HG03342 (cell line): Measurements from ENCODE around the gene MAP3K4.
A peak's percentile ranks its signal among the peaks of the same experiment; 100 is the strongest.

ENCODE experiments used
- ATAC-seq: cut with Tn5 transposase; IDR thresholded peaks from one replicate; pipeline ENCODE4 v1.9.1; 2021; ENCODE audit warnings: mild to moderate bottlenecking, moderate library complexity; ENCODE audit not compliant: unreplicated experiment

MAP3K4 gene

DNA sequence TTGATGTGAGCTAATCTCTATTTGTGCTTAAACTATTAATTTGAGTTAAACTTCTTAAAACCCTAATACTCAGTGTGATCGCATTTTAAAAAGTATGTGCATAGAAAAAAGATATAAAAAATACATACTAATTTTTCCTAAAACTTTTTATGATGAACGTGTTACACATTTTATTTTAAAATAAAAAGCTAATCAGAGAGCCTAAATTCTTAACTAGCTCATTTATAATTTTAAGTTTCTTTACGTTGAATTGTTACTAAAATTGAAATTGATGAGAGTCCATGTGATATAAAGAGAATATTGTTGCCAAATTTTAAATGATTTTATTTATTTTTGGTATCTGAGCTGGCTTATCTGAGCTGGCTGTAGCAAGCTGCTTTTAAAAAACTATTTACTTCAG, 6.6 kb downstream of the MAP3K4 start:
- ATAC-seq: no peak

DNA sequence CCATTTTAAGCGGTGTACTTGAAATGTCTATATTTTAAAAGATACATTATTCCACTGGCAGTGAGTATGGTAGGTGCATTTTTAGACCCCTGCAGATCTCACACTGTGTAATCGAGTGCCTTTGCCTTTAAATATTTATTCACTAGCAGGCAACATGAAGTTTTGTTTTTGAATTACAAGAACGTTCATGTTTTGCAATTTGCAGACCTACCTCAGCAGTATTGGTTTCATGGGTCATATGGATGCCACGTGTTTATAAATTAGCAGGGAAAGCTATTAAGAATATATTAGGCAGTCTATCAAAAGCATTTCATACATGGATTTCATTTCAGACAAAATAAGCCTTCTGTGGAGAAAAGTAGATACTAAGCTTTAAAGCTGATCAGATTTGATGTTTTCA, 7.2 kb downstream of the MAP3K4 start:
- no peak for ATAC-seq

DNA sequence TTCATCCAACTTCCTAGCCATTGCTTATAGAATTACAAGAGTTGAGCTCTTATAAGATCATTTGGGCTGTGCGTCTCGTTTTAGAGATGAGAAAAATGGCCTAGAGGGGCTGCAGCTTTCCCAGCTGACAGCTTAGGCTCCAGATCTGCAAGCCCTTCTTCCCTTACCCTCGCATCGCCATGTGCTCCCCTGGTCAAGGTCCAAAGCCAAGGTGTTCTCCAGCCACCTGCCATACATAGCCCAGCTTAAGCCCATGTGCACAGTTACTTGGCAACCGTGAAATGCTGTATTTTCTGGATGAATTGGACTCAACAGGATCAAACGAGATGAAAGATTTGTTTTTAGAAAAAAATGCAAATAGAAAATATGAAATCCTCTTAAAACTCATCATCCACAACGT, 7.9 kb downstream of the MAP3K4 start:
- no peak for ATAC-seq

DNA sequence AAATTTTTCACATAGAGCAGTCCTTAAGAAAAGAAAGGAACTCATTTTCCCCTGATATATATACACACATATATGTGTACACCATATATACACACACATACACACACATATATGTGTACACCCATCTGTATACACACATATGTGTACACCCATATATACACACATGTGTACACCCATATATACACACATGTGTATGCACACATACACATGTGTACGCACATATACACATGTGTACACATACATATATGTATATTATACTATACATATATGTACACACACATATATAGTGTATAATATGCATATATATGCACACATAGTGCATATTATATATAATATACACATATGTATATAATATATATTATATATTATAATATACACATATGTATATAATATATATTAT, 9.1 kb downstream of the MAP3K4 start:
- ATAC-seq: no peak

DNA sequence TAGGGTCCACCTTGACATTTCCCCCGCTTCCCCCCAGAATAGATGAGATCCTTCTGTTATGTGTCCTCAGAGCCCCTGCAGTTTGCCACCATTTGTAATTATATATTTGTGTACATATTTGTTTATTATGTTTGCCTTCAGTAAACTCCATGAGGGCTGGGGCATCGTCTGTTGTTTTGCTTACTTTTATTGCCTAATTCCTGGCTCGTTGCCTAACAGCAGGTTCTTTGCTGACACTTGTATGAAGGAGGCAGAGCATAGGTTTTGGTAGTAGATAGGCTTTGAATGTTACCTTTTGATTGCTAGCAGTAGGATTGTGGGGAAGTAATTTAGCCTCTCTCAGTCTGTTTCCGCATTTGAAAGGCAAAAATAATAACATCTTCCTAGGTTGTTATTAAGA, 9.9 kb downstream of the MAP3K4 start:
- ATAC-seq: no peak

DNA sequence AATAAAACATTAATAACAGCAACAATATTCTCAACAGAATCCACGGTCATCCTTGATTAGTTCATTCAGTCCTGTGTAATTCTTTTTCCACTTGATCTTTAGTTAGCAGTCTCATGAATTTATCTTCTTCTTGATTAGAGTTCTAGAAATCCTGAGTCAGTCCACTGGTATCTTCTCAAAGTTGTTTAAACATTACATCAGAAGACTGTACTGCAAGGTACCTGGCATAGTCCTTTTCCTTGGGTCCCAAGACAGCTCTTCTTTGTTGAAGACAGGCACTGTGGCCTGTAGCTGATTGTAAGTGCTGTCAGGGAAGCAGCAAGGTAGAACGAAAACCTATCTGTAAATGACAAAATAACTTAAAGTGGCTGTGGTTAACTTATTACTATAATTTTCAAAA, 11.8 kb downstream of the MAP3K4 start:
- ATAC-seq: no peak

DNA sequence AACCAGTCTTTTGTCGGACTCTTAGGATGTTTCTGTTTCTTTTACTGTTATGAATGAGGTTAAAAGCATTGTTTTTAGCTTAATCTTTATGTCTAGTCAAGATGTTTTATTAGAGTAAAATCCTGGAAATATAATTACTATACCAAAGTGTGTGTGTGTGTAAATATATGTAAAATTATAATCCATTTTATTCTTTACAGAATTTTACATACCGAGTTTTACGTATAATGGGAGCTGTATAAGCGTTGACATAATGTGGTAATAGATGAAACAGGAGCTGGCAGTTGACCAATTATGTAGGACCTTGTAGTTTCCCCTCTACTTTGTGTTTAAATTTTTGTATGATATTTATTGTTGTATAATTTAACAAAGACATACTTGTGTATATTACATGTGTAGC, 16.7 kb downstream of the MAP3K4 start:
- no peak for ATAC-seq

DNA sequence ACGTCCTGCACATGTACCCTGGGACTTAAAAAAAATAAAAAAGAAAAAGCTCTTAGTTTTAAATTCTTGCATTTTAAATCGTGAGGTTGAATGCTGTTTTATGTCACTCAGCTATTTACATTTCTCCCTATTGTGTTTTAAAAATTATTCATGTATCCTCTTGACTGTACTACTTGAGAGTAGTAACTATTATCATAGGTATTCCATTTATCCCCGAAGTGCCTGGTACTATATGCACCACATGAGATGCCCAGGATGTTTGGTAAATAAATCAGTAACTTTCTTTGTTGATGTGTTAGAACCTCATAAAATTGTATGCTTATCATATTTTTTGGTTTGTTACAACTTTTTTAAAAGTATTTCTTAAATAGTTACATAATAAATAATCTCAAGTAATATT, 18.4 kb downstream of the MAP3K4 start:
- ATAC-seq: no peak

DNA sequence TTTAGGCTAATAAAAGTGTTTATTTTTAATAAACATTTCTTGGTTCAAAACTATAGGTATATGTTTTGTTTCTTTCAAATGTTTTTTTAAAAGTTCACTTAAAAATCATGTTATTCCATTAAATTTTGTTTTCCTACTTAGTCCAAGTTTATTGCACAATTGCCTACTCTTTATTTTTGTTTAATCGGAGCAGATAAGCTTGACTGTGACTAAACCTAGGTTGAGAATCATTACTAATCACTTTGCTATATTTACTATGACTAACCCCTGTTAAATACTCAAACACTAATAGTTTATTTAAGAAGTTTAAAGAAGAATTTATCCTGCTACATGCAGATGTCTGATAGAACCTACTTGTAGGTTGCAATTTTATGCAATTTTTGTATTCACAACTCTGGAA, 18.8 kb downstream of the MAP3K4 start:
- no peak for ATAC-seq

DNA sequence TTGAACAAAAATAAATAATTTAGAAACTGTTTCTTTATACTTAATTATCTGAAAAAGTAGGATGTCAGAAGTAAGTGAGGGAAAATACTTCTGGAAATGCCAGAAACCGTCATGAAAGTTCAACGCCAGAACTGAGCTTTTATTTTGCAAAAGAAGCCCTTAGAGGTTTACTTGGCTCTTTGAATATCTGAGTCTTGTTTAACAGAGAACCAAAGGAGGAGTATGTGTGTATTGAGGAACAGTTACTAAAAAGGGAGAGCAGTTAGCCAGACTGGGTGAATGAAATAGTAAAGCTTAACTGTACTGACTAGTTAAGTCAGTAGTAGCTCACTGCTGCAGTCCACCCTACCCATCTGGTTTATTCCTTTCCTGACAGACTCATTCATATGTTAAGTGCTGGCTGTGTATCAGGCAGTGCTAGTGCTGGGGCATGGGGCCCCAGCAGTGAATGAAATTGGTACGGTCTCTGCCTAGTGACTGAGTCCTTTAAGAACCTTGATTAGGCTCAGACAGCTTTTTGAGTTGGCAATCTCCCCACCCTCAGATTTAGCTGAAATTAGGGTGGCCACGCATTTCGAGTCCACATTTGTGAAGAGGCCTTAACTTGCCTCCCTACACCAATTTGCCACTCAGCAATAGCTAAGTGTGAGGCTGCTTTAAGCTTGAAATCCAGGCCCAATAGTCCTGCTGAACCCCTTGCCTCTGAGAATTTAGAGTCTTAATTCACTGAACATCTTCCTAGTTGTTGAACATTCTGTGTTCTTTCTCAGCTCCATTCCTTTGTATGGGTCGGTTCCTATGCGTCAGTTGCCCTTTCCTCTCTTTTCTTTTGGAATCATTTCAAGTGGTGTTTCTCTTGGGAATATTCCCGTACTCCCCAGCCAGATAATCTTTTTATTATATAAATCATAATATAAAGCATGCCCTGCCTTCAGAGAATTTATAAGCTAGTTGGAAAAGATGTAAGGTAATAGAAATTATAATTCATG, 20.2 kb downstream of the MAP3K4 start:
- no peak for ATAC-seq

DNA sequence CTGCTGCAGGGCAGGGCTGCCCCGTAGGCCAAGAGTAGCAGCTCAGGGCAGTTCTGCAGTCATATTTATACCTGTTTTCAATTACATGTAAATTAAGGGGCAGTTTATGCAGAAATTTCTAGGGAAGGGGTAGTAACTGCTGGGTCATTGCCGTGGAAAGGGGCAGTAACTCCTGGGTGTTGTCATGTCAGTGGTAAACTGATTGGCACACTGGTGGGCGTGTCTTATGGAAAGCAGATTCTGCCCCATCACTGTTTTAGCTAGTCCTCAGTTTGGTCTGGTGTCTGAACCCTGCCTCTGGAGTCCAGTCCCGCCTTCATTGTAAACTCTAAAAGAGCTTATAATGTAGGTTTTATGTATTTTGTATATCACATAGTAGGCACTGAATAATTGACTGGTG, 22.1 kb downstream of the MAP3K4 start:
- ATAC-seq: no peak

DNA sequence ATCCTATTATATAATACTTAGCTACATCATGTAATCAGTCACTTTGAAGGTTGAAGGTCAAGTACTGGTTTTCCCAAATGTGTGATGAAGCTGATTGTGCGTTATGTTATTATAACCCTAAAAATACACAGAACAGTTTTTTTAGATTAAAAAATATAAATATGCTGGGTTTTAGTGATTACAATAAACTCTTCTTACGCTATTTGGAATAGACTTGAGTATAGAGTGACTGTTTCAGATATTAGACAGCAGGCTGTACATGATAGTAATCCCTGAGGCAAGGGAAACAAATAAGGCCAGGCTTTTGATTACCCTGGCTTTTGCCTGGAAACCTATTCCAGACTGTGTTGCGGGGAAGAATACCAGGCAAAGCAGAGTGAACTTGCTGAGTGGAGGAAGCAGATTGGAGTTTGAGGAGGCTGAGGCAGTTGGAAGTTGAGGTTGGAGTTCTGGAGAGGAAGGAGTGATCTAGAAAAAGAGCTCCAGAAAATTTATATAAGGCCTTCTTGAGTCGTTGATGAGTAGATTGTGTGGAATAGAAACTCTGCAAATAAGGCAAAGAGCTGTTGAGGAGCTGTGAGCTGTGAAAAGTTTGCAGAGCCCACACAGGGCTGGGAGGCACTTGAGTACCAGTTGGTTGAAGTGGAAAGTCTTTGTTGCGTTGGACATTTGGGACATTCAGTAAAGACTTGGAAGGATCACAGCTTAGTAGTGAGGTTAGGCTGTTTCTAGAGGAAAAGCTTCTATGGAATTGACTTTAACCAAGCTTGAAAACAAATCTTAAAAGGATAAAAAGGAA, 26.4 kb downstream of the MAP3K4 start:
- no peak for ATAC-seq

DNA sequence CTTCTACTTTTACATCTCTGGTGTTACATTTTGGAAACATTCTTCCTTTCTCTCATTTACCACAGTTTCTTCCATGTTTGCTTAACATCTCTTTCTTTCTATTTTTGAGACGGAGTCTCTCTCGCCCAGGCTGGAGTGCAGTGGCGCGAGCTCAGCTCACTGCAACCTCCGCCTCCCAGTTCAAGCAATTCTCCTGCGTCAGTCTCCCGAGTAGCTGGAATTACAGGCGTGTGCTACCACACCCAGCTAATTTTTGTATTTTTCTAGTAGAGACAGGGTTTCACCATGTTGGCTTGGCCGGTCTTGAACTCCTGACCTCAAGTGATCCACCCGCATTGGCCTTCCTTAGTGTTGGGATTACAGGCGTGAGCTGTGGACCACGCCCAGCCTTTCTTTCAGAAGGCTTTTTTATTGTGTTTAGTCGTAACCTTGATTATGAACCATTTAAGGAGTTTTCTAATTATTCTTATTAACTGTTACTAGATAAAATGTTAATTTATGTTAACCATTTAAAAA, 27.8 kb downstream of the MAP3K4 start:
- ATAC-seq: no peak

DNA sequence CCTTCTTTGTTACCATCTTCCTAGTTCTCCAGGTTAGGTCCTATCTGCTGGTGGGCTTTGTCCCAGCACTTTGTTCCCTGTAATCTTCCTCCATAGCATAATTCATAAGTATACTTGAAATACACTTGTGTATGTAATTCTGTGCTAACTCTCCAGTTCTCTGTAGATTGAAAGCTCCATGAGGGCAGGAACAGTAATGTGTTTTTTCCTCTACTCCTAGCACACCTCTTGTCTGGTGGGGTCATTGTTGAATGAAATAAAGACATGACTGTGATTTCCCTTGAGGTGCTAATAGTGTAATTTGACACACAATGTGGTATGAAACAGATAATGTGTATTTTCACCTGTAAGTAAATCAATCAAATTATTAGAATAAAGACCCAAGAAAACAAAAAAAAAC, 30.0 kb downstream of the MAP3K4 start:
- no peak for ATAC-seq

DNA sequence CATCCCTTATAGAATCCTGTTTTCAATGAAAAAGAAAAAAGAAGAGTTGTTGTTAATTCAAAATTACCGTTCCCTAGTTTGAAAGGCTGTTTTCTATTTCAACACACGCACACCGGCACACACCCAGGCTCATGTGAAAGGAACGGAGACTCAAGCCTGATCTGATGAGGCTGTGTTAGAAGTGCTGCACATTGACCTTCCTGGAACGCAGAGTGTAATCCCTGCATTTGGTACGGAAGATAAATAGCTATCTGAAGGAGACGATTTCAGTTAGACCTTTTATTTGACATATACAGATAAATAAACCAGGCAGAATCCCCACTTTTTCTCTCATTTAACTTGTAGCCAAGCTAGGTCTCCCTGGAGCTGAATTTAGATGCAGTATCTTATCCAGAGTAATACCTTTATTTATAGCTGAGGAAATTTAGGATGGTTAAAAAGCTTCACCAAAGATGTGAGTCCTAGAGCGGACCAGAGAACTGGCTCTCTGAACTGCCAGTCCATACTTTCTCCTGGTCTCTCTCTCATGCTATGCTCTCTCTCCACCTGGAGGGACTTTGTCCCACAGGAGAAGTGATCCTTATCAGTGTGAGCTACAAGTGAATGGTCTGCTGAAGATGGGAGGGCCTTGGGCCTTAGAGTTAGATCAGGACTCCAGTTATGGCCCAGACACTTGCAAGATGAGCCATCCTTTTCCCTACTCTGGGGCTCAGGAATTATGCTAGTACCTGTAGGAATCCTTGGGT, 30.6 kb downstream of the MAP3K4 start:
- no peak for ATAC-seq

DNA sequence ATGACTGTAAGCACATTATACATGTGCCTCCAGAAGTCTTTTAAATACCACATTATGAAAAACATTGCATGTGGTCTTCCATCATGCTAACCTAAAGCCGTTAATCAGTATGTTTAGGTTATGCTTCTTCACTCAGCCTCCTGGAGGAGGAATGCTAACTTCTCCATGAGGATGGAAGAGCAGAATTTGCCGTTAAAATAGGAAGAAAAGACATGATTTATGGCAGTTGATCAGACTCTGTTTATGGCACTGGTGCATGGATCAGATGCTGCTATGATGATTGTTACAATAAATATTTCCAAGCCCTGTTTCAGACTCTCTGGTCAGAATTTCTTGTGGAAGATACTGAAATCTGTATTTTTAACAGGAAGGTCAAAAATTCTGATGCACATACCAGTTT, 31.7 kb downstream of the MAP3K4 start:
- ATAC-seq: no peak

DNA sequence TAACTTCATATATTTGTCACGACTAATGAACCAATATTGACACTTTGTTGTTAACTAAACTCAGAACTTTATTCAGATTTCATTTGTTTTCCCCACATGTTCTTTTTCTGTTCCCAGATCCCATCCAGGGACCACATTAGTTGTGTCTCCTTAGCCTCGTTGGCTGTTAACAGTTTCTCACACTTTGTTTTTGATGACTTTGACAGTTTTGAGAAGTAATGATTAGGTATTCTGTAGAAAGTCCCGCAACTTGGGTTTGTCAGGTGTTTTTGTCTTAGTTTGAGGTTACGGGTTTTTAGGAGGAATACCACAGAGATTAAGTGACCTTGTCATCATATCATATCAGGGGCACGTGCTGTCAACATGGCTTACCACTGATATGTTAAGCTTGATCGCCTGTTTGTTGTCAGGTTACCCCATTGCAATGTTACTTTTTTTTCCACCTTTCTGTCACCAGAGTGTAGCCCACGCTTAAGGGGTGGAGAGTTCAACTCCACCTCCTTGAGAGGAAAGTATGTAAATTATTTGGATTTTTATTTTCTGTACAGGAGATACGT, 32.9 kb downstream of the MAP3K4 start:
- no peak for ATAC-seq

DNA sequence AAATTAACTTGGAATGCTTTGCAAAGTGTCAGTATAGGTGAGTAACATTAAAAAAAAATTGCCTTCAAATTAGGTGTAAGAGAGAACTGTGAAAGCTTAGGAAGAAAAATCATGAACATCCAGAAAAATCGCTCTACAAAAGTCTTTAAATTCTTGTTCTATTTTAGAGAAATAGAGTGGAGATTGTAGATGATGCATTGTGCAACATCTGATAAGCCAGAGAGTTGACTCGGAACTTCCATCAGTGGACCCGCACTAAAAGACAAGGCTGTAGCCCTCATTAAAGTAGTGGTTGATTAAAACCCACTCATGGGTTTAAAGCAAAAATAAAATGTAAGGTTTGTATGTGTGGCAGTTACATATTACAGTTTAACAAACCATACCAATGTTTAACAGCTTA, 35.8 kb downstream of the MAP3K4 start:
- ATAC-seq: no peak

DNA sequence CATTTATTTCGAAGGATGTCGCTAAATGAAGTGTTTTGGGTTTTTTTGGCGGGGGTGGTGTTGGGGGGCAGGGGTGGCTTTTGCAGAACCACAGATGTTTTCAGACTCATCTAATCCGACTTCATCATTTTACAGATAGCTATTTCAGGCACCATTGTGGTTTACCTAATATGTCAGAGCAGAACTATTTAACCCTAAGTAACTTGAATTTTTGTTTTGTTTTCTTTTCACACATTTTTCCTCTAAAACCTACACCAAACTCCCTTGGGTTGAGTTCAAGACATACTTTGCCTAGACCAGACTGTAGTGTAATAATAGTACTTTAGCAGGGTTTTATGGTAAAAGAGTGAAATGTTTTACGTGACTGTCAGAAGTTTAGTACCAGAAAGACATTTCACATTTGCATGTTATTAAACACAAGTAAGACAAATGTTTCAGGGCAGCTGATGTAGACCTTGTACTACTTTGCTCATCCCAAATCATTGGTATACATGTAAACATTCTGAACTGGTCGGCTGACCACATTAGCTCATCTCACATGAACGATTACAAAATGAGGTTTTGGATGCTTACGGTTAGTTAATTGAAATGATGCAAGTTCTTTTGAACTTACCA, 37.7 kb downstream of the MAP3K4 start:
- ATAC-seq: peak; percentile 72

DNA sequence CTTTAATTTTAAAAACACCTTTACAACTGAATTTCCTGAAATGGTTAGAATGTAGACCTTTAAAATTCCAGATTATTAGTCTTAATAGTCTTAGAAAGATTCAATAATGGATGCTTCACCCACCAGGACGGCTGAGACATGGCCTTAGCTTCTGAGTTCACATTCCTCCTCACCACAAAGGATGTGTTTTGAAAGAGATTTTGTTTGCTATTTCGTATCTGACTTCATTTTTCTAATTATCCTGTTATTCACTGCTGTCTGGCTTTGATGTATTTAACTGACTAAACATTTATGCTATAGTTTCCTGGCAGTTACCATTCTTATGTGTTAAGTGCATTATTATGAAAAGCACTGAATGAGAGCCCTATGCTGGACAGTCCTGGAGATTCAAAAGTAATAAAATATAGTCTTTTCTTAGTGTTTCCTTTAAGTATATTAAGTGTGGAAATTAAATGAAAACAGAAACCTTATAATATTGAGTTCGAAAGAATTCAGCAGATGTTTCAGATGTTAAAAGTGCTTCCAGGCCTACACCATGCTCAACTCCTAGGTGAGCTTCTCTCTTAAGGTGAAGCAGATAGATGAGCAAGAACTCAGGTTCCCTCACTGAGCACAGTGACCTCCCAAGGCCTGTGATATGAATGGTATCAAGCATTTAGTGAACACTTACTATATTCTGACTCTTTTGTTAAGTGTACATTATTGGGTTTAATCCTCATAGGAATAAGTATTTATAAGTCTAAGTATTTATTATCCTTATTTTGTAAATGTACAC, 40.3 kb downstream of the MAP3K4 start:
- no peak for ATAC-seq
